Liver (tissue), 9 donors: ENCODE data around the gene CNIH3. TPM values are rescaled to one million over a fixed set of nuclear protein-coding genes. Genes with fewer than 3 reads are reported as not detected.

Experiments used
- DNase-seq: peaks from one replicate; pipeline ENCODE4 v3.0.0-alpha.2; 2017; ENCODE audit warnings: low spot score
- H3K27ac ChIP-seq, 2 donors: one replicate each; pipeline ENCODE4 v1.7.0; 2013; ENCODE audit warnings: inconsistent platforms in 2 of 2, low read length in 2 of 2, control low read depth in 1 of 2, low read depth in 1 of 2, mild to moderate bottlenecking in 1 of 2
- H3K27me3 ChIP-seq, 4 donors: one replicate each; pipeline versions ENCODE4 v1.6.1 to v1.7.0; 2013; ENCODE audit warnings: low read length in 3 of 4, inconsistent platforms in 1 of 4, mild to moderate bottlenecking in 1 of 4, moderate library complexity in 1 of 4; ENCODE audit not compliant: control insufficient read depth in 4 of 4, insufficient read depth in 4 of 4
- H3K36me3 ChIP-seq, 4 donors: one replicate each; pipeline versions ENCODE4 v1.6.1 to v1.7.0; 2013; ENCODE audit warnings: low read length in 3 of 4, mild to moderate bottlenecking in 3 of 4, low read depth in 1 of 4, moderate library complexity in 1 of 4; ENCODE audit not compliant: control insufficient read depth in 4 of 4, insufficient read depth in 3 of 4
- H3K4me1 ChIP-seq, 4 donors: one replicate each; pipeline versions ENCODE4 v1.6.1 to v1.7.0; 2013; ENCODE audit warnings: low read length in 3 of 4, mild to moderate bottlenecking in 3 of 4, moderate library complexity in 1 of 4; ENCODE audit not compliant: control insufficient read depth in 4 of 4, insufficient read depth in 4 of 4
- H3K4me3 ChIP-seq, 3 donors: one replicate each; pipeline versions ENCODE4 v1.6.1 to v1.7.0; 2013; ENCODE audit warnings: low read length in 3 of 3, control low read depth in 1 of 3, low read depth in 1 of 3, mild to moderate bottlenecking in 1 of 3
- H3K9ac ChIP-seq, 2 donors: one replicate each; pipeline ENCODE4 v1.7.0; 2013; ENCODE audit warnings: low read length in 2 of 2, mild to moderate bottlenecking in 2 of 2, moderate library complexity in 2 of 2, control low read depth in 1 of 2, low read depth in 1 of 2
- H3K9me3 ChIP-seq, 4 donors: one replicate each; pipeline versions ENCODE4 v1.6.1 to v1.7.0; 2013; ENCODE audit warnings: low read length in 3 of 4; ENCODE audit not compliant: control insufficient read depth in 4 of 4
- EGR1 ChIP-seq, 2 donors: IDR thresholded peaks; 2 replicates each; pipeline ENCODE4 v1.6.1; 2016 to 2018; ENCODE audit warnings: antibody characterized with exemption in 2 of 2, low read depth in 2 of 2
- FOXA1 ChIP-seq: IDR thresholded peaks from 2 replicates; pipeline ENCODE4 v1.6.1; 2016; ENCODE audit warnings: antibody characterized with exemption
- GABPA ChIP-seq, 2 donors: IDR thresholded peaks in 1 of 2; conservative IDR thresholded peaks in 1 of 2; 2 replicates each; pipeline ENCODE4 v1.6.1; 2016; ENCODE audit warnings: antibody characterized with exemption in 2 of 2, mild to moderate bottlenecking in 1 of 2, moderate library complexity in 1 of 2
- HNF4A ChIP-seq, 2 donors: conservative IDR thresholded peaks; 2 replicates each; pipeline ENCODE4 v1.6.1; 2016; ENCODE audit warnings: antibody characterized with exemption in 2 of 2, mild to moderate bottlenecking in 2 of 2
- HNF4G ChIP-seq: IDR thresholded peaks from 2 replicates; pipeline ENCODE4 v1.6.1; 2016; ENCODE audit warnings: antibody characterized with exemption
- JUND ChIP-seq, 2 donors: IDR thresholded peaks; 2 replicates each; pipeline ENCODE4 v1.6.1; 2016; ENCODE audit warnings: antibody characterized with exemption in 2 of 2
- NR2F2 ChIP-seq: IDR thresholded peaks from 2 replicates; pipeline ENCODE4 v1.6.1; 2016; ENCODE audit warnings: antibody characterized with exemption
- RAD21 ChIP-seq, 2 donors: IDR thresholded peaks; 2 replicates each; pipeline ENCODE4 v1.6.1; 2016; ENCODE audit warnings: antibody characterized with exemption in 2 of 2, mild to moderate bottlenecking in 2 of 2
- REST ChIP-seq: IDR thresholded peaks from 2 replicates; pipeline ENCODE4 v1.6.1; 2016; ENCODE audit warnings: antibody characterized with exemption, mild to moderate bottlenecking
- RXRA ChIP-seq, 2 donors: IDR thresholded peaks; 2 replicates each; pipeline ENCODE4 v1.6.1; 2017 to 2018; ENCODE audit warnings: antibody characterized with exemption in 2 of 2, mild to moderate bottlenecking in 1 of 2
- TAF1 ChIP-seq: conservative IDR thresholded peaks from 2 replicates; pipeline ENCODE4 v1.6.1; 2016; ENCODE audit warnings: antibody characterized with exemption, mild to moderate bottlenecking
- YY1 ChIP-seq: IDR thresholded peaks from 2 replicates; pipeline ENCODE4 v1.6.1; 2016; ENCODE audit warnings: antibody characterized with exemption, mild to moderate bottlenecking
- WGBS: extraction: QIAGEN DNeasy Blood & Tissue Kit; methylation state at CpG from one replicate; pipeline ENCODE4 v1.1.7; 2013; 5-methylcytosine and 5-hydroxymethylcytosine counted together
- polyA plus RNA-seq, 2 donors: library from polyadenylated mRNA; stranded (reverse) in 1 of 2; unstranded in 1 of 2; fragments of 200-250 nt in 1 of 2; fragments of >200 nt in 1 of 2; fragmentation: Nextera tagmentation in 1 of 2; extraction: Ambion mirVana in 1 of 2; gene quantifications; one replicate each; pipeline versions ENCODE4 v1.2.1 to v1.2.3, GENCODE V29; 2013 to 2015
- total RNA-seq, 2 donors: library from RNA; depleted of rRNA; stranded (reverse); fragments of >200 nt; gene quantifications; one replicate each; pipeline ENCODE4 v1.2.3, GENCODE V29; 2014
- TF ChIP-seq, protein P1 (sequence below): IDR thresholded peaks from 2 replicates; pipeline ENCODE4 v1.6.1; 2016; ENCODE audit warnings: antibody characterized with exemption
- TF ChIP-seq, protein P2 (sequence below): fragments of 150-350 bp; IDR thresholded peaks from 2 replicates; pipeline ENCODE4 v1.5.1; 2017; ENCODE audit warnings: improper control_type of control experiment, low read depth, low read length; ENCODE audit not compliant: missing input control
- TF ChIP-seq, protein P3 (sequence below): IDR thresholded peaks from 2 replicates; pipeline ENCODE4 v1.6.1; 2016; ENCODE audit warnings: antibody characterized with exemption
- donor health status: healthy.
- donor health status: healthy.
- donor health status: healthy.
- donor health status: healthy.
- donor health status: healthy.

Gene CNIH3
- total and polyA plus RNA-seq, 4 donors: 0.39 to 1.0 (median 0.93) TPM

GRCh38 chr1:224753491-224753890 lies 137.4 kb downstream of the CNIH3 start:
- no peaks in the 10 kb centered on the region for H3K36me3 ChIP-seq
- DNase-seq: no peak
- H3K4me3 ChIP-seq: no peak overlapping the region
- TF ChIP-seq EGR1 (IDR thresholded peaks at IDR 0.05; ENCODE audit: low read depth in 2 of 2): no peak
- no peak for TF ChIP-seq REST
- no peak for TF ChIP-seq JUND (IDR thresholded peaks at IDR 0.05)
- no peak for TF ChIP-seq GABPA (IDR thresholded peaks at IDR 0.05 in 1 of 2, conservative IDR thresholded peaks at IDR 0.05 in 1 of 2)
- TF ChIP-seq HNF4G: no peak
- no peak for TF ChIP-seq HNF4A (conservative IDR thresholded peaks at IDR 0.05)
- TF ChIP-seq, protein P1, sequence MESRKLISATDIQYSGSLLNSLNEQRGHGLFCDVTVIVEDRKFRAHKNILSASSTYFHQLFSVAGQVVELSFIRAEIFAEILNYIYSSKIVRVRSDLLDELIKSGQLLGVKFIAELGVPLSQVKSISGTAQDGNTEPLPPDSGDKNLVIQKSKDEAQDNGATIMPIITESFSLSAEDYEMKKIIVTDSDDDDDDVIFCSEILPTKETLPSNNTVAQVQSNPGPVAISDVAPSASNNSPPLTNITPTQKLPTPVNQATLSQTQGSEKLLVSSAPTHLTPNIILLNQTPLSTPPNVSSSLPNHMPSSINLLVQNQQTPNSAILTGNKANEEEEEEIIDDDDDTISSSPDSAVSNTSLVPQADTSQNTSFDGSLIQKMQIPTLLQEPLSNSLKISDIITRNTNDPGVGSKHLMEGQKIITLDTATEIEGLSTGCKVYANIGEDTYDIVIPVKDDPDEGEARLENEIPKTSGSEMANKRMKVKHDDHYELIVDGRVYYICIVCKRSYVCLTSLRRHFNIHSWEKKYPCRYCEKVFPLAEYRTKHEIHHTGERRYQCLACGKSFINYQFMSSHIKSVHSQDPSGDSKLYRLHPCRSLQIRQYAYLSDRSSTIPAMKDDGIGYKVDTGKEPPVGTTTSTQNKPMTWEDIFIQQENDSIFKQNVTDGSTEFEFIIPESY: no peak
- WGBS: 89% methylated on average over 1 of the region's 1 CpG
- no peaks in the 10 kb centered on the region for H3K9me3 ChIP-seq
- no peaks in the 10 kb centered on the region for H3K4me1 ChIP-seq
- no peak overlapping the region for H3K9ac ChIP-seq
- no peak overlapping the region for H3K27ac ChIP-seq
- no peaks in the 10 kb centered on the region for H3K27me3 ChIP-seq

DNA sequence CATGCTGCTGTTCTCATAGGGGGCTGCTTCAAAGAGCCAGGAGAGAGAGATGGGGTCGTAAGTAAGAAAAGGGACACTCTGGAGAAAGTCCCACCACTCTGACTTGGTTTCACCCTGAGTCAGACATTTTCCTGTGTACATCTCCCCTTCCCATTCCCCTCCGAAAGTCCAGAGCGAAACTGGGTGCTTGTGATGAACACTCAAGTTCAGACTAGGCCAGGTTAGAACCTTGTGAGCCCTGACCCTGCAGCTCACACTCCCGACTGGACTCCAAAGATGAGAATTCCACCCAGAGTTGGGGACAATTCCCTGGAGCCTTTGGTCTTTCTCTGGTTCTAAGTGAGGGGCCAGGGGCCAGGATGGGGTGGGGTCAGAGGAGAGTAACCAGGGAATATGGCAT lies 139.5 kb downstream of the CNIH3 start:
- Histone ChIP-seq H3K27ac (no peak overlapping the region), H3K27me3 (no peaks in the 10 kb centered on the region), H3K9me3 (peaks cover 0 to 4% (median 3%) of the 10 kb centered on the region in 4 donors), H3K4me3 (no peak overlapping the region), H3K36me3 (no peaks in the 10 kb centered on the region), H3K4me1 (no peaks in the 10 kb centered on the region), H3K9ac (no peak overlapping the region)
- WGBS: 91% methylated on average over 4 of the region's 4 CpGs
- DNase-seq: no peak
- no peak for TF ChIP-seq RXRA (IDR thresholded peaks at IDR 0.05)
- no peak for TF ChIP-seq GABPA (IDR thresholded peaks at IDR 0.05 in 1 of 2, conservative IDR thresholded peaks at IDR 0.05 in 1 of 2)
- TF ChIP-seq TAF1: no peak
- TF ChIP-seq, protein P2, sequence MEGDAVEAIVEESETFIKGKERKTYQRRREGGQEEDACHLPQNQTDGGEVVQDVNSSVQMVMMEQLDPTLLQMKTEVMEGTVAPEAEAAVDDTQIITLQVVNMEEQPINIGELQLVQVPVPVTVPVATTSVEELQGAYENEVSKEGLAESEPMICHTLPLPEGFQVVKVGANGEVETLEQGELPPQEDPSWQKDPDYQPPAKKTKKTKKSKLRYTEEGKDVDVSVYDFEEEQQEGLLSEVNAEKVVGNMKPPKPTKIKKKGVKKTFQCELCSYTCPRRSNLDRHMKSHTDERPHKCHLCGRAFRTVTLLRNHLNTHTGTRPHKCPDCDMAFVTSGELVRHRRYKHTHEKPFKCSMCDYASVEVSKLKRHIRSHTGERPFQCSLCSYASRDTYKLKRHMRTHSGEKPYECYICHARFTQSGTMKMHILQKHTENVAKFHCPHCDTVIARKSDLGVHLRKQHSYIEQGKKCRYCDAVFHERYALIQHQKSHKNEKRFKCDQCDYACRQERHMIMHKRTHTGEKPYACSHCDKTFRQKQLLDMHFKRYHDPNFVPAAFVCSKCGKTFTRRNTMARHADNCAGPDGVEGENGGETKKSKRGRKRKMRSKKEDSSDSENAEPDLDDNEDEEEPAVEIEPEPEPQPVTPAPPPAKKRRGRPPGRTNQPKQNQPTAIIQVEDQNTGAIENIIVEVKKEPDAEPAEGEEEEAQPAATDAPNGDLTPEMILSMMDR: no peak
- no peak for TF ChIP-seq YY1
- no peak for TF ChIP-seq HNF4G
- TF ChIP-seq, protein P3, sequence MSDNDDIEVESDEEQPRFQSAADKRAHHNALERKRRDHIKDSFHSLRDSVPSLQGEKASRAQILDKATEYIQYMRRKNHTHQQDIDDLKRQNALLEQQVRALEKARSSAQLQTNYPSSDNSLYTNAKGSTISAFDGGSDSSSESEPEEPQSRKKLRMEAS: no peak
- TF ChIP-seq, protein P1: no peak
- TF ChIP-seq NR2F2: no peak
- no peak for TF ChIP-seq RAD21 (IDR thresholded peaks at IDR 0.05)
- TF ChIP-seq REST: no peak
- TF ChIP-seq EGR1 (IDR thresholded peaks at IDR 0.05; ENCODE audit: low read depth in 2 of 2): no peak
- no peak for TF ChIP-seq FOXA1
- no peak for TF ChIP-seq JUND (IDR thresholded peaks at IDR 0.05)
